Astrocyte (in vitro differentiated cells and primary cell): ENCODE data around the gene ITPRID2.

ENCODE experiments used
- EZH2 ChIP-seq: IDR thresholded peaks from 2 replicates; pipeline ENCODE4 v1.6.1; 2012; ENCODE audit warnings: mild to moderate bottlenecking, low read length, inconsistent platforms; ENCODE audit not compliant: insufficient read depth
- TF ChIP-seq, protein P1 (sequence below): IDR thresholded peaks from 2 replicates; pipeline ENCODE4 v1.5.1; 2011; ENCODE audit warnings: low read depth, mild to moderate bottlenecking, inconsistent platforms, low read length, moderate library complexity; ENCODE audit not compliant: insufficient read depth

DNA sequence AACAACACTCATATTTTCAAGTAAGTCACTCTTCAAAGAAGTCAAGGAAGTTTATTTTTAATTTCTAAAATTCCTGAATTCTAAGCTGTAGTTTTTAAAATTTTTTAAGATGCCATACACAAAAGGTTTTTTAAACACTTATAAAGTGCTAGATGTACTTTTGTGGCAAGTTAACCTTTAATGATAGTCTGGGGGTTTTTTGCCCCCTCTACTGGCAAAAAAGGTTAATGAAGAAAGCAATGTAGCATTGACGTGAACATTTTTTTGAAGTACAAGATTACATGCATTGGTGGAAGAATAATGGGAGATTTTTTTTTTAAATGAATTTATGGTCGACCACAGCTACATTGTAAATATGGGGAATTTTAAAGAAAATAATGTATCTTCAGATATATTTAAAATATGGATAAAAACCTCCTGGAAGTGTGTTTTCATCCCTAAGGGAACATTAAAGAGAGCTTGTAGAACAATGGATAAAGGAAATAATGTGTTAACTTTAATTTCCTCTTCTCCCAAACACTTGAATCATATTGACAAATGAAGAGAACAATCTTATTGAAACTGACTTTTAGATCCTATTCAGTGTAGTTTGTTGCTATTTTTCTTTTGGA lies 12.6 kb downstream of the ITPRID2 start:
- TF ChIP-seq, protein P1, sequence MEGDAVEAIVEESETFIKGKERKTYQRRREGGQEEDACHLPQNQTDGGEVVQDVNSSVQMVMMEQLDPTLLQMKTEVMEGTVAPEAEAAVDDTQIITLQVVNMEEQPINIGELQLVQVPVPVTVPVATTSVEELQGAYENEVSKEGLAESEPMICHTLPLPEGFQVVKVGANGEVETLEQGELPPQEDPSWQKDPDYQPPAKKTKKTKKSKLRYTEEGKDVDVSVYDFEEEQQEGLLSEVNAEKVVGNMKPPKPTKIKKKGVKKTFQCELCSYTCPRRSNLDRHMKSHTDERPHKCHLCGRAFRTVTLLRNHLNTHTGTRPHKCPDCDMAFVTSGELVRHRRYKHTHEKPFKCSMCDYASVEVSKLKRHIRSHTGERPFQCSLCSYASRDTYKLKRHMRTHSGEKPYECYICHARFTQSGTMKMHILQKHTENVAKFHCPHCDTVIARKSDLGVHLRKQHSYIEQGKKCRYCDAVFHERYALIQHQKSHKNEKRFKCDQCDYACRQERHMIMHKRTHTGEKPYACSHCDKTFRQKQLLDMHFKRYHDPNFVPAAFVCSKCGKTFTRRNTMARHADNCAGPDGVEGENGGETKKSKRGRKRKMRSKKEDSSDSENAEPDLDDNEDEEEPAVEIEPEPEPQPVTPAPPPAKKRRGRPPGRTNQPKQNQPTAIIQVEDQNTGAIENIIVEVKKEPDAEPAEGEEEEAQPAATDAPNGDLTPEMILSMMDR = peak; percentile 57
- no peak for TF ChIP-seq EZH2
